ENCODE results near the gene ANAPC10.

- no peak for TF ChIP-seq CTCF (IDR thresholded peaks at IDR 0.05)
- no peak for TF ChIP-seq POLR2A (IDR thresholded peaks at IDR 0.05)
Measured at GRCh38 chr4:144955104-144955503, 142.9 kb downstream of the ANAPC10 start.
